Activated T-cell treated with anti-CD3 and anti-CD28 coated beads, Interleukin-2, amount 50 U/mL, for 4 hours (primary cell): ENCODE results near the gene CCDC200. TPM values are rescaled to one million over a fixed set of nuclear protein-coding genes. Genes with fewer than 3 reads are reported as not detected.
"Not testable (repeated sequence)": the region's sequence is repeated elsewhere in the genome, so short reads cannot be mapped to it uniquely, and the experiment has no call there.

ENCODE experiments used
- ATAC-seq, 2 donors: fragments of 200-7000 bp; cut with Tn5 transposase; one replicate each; pipeline ENCODE4 v1.10.0; 2021
- DNase-seq: peaks from one replicate; pipeline ENCODE4 v3.0.0-alpha.2; 2020
- H3K27me3 Mint-ChIP-seq: one replicate; pipeline ENCODE4 v1.8.0; 2021; ENCODE audit warnings: low read depth, mixed read lengths
- H3K36me3 Mint-ChIP-seq: one replicate; pipeline ENCODE4 v1.8.0; 2022; ENCODE audit warnings: mixed read lengths; ENCODE audit not compliant: insufficient read depth
- H3K4me1 Mint-ChIP-seq: one replicate; pipeline ENCODE4 v1.8.0; 2021; ENCODE audit warnings: low read depth, mixed read lengths
- H3K4me3 Mint-ChIP-seq: one replicate; pipeline ENCODE4 v1.8.0; 2021; ENCODE audit warnings: mild to moderate bottlenecking, moderate library complexity, mixed read lengths
- H3K9me3 Mint-ChIP-seq: one replicate; pipeline ENCODE4 v1.8.0; 2021; ENCODE audit warnings: mixed read lengths
- total RNA-seq, 3 donors: library from RNA; stranded (reverse); gene quantifications; one replicate each; pipeline ENCODE4 v1.2.1, GENCODE V29; 2021

The CCDC200 gene
- total RNA-seq, 3 donors from 2014 or later, result not detected

GRCh38 chr17:43220511-43221125, 7.8 kb downstream of the CCDC200 start:
- H3K4me1 Mint-ChIP-seq, result peaks cover 20% of the 10 kb centered on the region

GRCh38 chr17:43219746-43220380, 8.6 kb downstream of the CCDC200 start:
- ATAC-seq (no peak), DNase-seq (no peak)
- Mint-ChIP-seq H3K27me3 (no peaks in the 10 kb centered on the region), H3K36me3 (peaks cover 18% of the 10 kb centered on the region), H3K9me3 (no peaks in the 10 kb centered on the region), H3K4me3 (no peak overlapping the region), H3K4me1 (peaks cover 20% of the 10 kb centered on the region)

More at GRCh38 chr17:43220511-43221125, 7.8 kb downstream of the CCDC200 start:
- Mint-ChIP-seq H3K27me3 (no peaks in the 10 kb centered on the region), H3K4me3 (no peak overlapping the region), H3K9me3 (no peaks in the 10 kb centered on the region), H3K36me3 (peaks cover 17% of the 10 kb centered on the region)
- no peak for ATAC-seq
- no peak for DNase-seq

GRCh38 chr17:43219001-43219400, 9.4 kb downstream of the CCDC200 start:
- no peak for DNase-seq
- ATAC-seq, result no peak
- peaks cover 17% of the 10 kb centered on the region for H3K4me1 Mint-ChIP-seq
- no peaks in the 10 kb centered on the region for H3K27me3 Mint-ChIP-seq
- H3K9me3 Mint-ChIP-seq, result no peaks in the 10 kb centered on the region
- H3K4me3 Mint-ChIP-seq, result no peak overlapping the region
- H3K36me3 Mint-ChIP-seq, result peaks cover 15% of the 10 kb centered on the region

GRCh38 chr17:43217614-43218087, 10.8 kb downstream of the CCDC200 start:
- DNase-seq (peak; percentile 12), ATAC-seq (peak; percentile 92 to 95)
- Mint-ChIP-seq H3K9me3 (no peaks in the 10 kb centered on the region), H3K27me3 (no peaks in the 10 kb centered on the region), H3K36me3 (peaks cover 14% of the 10 kb centered on the region), H3K4me1 (peaks cover 28% of the 10 kb centered on the region), H3K4me3 (no peak overlapping the region)

- Mint-ChIP-seq H3K4me1 (peaks cover 35% of the 10 kb centered on the region), H3K9me3 (no peaks in the 10 kb centered on the region), H3K4me3 (no peak overlapping the region), H3K27me3 (no peaks in the 10 kb centered on the region), H3K36me3 (peaks cover 14% of the 10 kb centered on the region)
- DNase-seq (no peak), ATAC-seq (no peak)
Measured at GRCh38 chr17:43216762-43217613, 11.4 kb downstream of the CCDC200 start.

GRCh38 chr17:43216369-43216761, 12.1 kb downstream of the CCDC200 start:
- peaks cover 14% of the 10 kb centered on the region for H3K36me3 Mint-ChIP-seq

GRCh38 chr17:43215341-43215740, 13.1 kb downstream of the CCDC200 start:
- H3K4me3 Mint-ChIP-seq, result no peak overlapping the region
- H3K4me1 Mint-ChIP-seq, result peaks cover 44% of the 10 kb centered on the region
- peaks cover 12% of the 10 kb centered on the region for H3K36me3 Mint-ChIP-seq
- DNase-seq (no peak), ATAC-seq (no peak)
- no peaks in the 10 kb centered on the region for H3K27me3 Mint-ChIP-seq
- no peaks in the 10 kb centered on the region for H3K9me3 Mint-ChIP-seq

More at GRCh38 chr17:43216369-43216761, 12.1 kb downstream of the CCDC200 start:
- no peak for ATAC-seq
- Mint-ChIP-seq H3K4me1 (peaks cover 38% of the 10 kb centered on the region), H3K27me3 (no peaks in the 10 kb centered on the region), H3K4me3 (no peak overlapping the region), H3K9me3 (no peaks in the 10 kb centered on the region)
- DNase-seq, result no peak

- no peak for DNase-seq
- Mint-ChIP-seq H3K4me1 (peaks cover 42% of the 10 kb centered on the region), H3K4me3 (peak overlapping the region; percentile 45), H3K27me3 (no peaks in the 10 kb centered on the region), H3K36me3 (peaks cover 14% of the 10 kb centered on the region), H3K9me3 (no peaks in the 10 kb centered on the region)
- no peak for ATAC-seq
Measured at GRCh38 chr17:43213545-43213944, 14.9 kb downstream of the CCDC200 start.

- Mint-ChIP-seq H3K36me3 (peaks cover 16% of the 10 kb centered on the region), H3K4me1 (peaks cover 38% of the 10 kb centered on the region), H3K4me3 (peak overlapping the region; percentile 97), H3K9me3 (no peaks in the 10 kb centered on the region), H3K27me3 (no peaks in the 10 kb centered on the region)
- DNase-seq, result no peak
- no peak for ATAC-seq
Measured at GRCh38 chr17:43212641-43213490, 15.6 kb downstream of the CCDC200 start.

- peak; percentile 95 to 96 for ATAC-seq
- Mint-ChIP-seq H3K36me3 (peaks cover 18% of the 10 kb centered on the region), H3K4me1 (peaks cover 27% of the 10 kb centered on the region), H3K4me3 (peak within 1 kb of the TSS; percentile 97), H3K9me3 (no peaks in the 10 kb centered on the region), H3K27me3 (no peaks in the 10 kb centered on the region)
- DNase-seq, result peak; percentile 66
Measured at GRCh38 chr17:43211480-43212402, 16.7 kb downstream of the CCDC200 start, which contains the start of gene TMEM106A. Gene TMEM106A (plus strand): TSS chr17:43211875. CDS start chr17:43213042, 1,167 bp downstream.

GRCh38 chr17:43211123-43211479, 17.3 kb downstream of the CCDC200 start:
- no peak for ATAC-seq
- H3K9me3 Mint-ChIP-seq, result no peaks in the 10 kb centered on the region
- H3K4me1 Mint-ChIP-seq, result peaks cover 27% of the 10 kb centered on the region
- H3K27me3 Mint-ChIP-seq, result no peaks in the 10 kb centered on the region
- peaks cover 18% of the 10 kb centered on the region for H3K36me3 Mint-ChIP-seq
- peak overlapping the region; percentile 97 for H3K4me3 Mint-ChIP-seq
- DNase-seq, result no peak

GRCh38 chr17:43210576-43210975, 17.8 kb downstream of the CCDC200 start:
- no peak for DNase-seq
- Mint-ChIP-seq H3K9me3 (no peaks in the 10 kb centered on the region), H3K27me3 (no peaks in the 10 kb centered on the region), H3K4me3 (peak overlapping the region; percentile 97), H3K36me3 (peaks cover 15% of the 10 kb centered on the region), H3K4me1 (peaks cover 27% of the 10 kb centered on the region)
- no peak for ATAC-seq

GRCh38 chr17:43203013-43203412, 25.4 kb downstream of the CCDC200 start:
- H3K36me3 Mint-ChIP-seq, result peaks cover 31% of the 10 kb centered on the region
- H3K9me3 Mint-ChIP-seq, H3K27me3 Mint-ChIP-seq, H3K4me3 Mint-ChIP-seq, H3K4me1 Mint-ChIP-seq, DNase-seq, ATAC-seq: not testable (repeated sequence)
